ENCODE measurements around the gene NCKAP5.

Gene NCKAP5

GRCh38 chr2:133418671-133419070 is 149.6 kb downstream of the NCKAP5 start:
- H4K20me1 ChIP-seq (ENCODE audit: insufficient read depth, low read length), result no peaks in the 10 kb centered on the region
- no peaks in the 10 kb centered on the region for H3K79me2 ChIP-seq (ENCODE audit: insufficient read depth, low read length)
- no peak overlapping the region for H3K27ac ChIP-seq (ENCODE audit: low read length)
- H3K4me3 ChIP-seq (ENCODE audit: low read depth in 1 of 2, low read length in 2 of 2), result no peak overlapping the region
- H3K9me3 ChIP-seq (ENCODE audit: insufficient read depth, low read length, severe bottlenecking), result no peaks in the 10 kb centered on the region
- TF ChIP-seq EZH2 (IDR thresholded peaks at IDR 0.05; ENCODE audit: borderline replicate concordance, low read depth, low read length, severe bottlenecking), result no peak
- TF ChIP-seq, protein P1, sequence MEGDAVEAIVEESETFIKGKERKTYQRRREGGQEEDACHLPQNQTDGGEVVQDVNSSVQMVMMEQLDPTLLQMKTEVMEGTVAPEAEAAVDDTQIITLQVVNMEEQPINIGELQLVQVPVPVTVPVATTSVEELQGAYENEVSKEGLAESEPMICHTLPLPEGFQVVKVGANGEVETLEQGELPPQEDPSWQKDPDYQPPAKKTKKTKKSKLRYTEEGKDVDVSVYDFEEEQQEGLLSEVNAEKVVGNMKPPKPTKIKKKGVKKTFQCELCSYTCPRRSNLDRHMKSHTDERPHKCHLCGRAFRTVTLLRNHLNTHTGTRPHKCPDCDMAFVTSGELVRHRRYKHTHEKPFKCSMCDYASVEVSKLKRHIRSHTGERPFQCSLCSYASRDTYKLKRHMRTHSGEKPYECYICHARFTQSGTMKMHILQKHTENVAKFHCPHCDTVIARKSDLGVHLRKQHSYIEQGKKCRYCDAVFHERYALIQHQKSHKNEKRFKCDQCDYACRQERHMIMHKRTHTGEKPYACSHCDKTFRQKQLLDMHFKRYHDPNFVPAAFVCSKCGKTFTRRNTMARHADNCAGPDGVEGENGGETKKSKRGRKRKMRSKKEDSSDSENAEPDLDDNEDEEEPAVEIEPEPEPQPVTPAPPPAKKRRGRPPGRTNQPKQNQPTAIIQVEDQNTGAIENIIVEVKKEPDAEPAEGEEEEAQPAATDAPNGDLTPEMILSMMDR (IDR thresholded peaks at IDR 0.05; ENCODE audit: borderline replicate concordance, extremely low read depth, low read length, poor library complexity, severe bottlenecking), result no peak
- no peak overlapping the region for H2AFZ ChIP-seq (ENCODE audit: low read depth, low read length)
- DNase-seq (no peak), ATAC-seq (ENCODE audit: insufficient read depth, low read depth) (no peak)
- H3K27me3 ChIP-seq (ENCODE audit: insufficient read depth, low read length, poor library complexity), result no peaks in the 10 kb centered on the region
- no peak overlapping the region for H3K9ac ChIP-seq (ENCODE audit: low read depth, low read length)
- no peak overlapping the region for H3K4me2 ChIP-seq (ENCODE audit: insufficient read depth, low read length)
- H3K4me1 ChIP-seq (ENCODE audit: insufficient read depth, low read length), result no peaks in the 10 kb centered on the region
- no peaks in the 10 kb centered on the region for H3K36me3 ChIP-seq (ENCODE audit: insufficient read depth, low read length)

- no peak for TF ChIP-seq EZH2 (IDR thresholded peaks at IDR 0.05; ENCODE audit: borderline replicate concordance, low read depth, low read length, severe bottlenecking)
- TF ChIP-seq, protein P1 (IDR thresholded peaks at IDR 0.05; ENCODE audit: borderline replicate concordance, extremely low read depth, low read length, poor library complexity, severe bottlenecking), result no peak
- no peak for ATAC-seq (ENCODE audit: insufficient read depth, low read depth)
- no peak overlapping the region for H3K9ac ChIP-seq (ENCODE audit: low read depth, low read length)
Observed at GRCh38 chr2:133418021-133418420, 150.2 kb downstream of the NCKAP5 start.

GRCh38 chr2:133417415-133417814 is 150.8 kb downstream of the NCKAP5 start:
- no peaks in the 10 kb centered on the region for H3K9me3 ChIP-seq (ENCODE audit: insufficient read depth, low read length, severe bottlenecking)
- H4K20me1 ChIP-seq (ENCODE audit: insufficient read depth, low read length), result no peaks in the 10 kb centered on the region
- H3K36me3 ChIP-seq (ENCODE audit: insufficient read depth, low read length), result no peaks in the 10 kb centered on the region
- no peak overlapping the region for H3K9ac ChIP-seq (ENCODE audit: low read depth, low read length)
- H3K4me1 ChIP-seq (ENCODE audit: insufficient read depth, low read length), result no peaks in the 10 kb centered on the region
- H3K4me2 ChIP-seq (ENCODE audit: insufficient read depth, low read length), result no peak overlapping the region
- no peak for TF ChIP-seq EZH2 (IDR thresholded peaks at IDR 0.05; ENCODE audit: borderline replicate concordance, low read depth, low read length, severe bottlenecking)
- TF ChIP-seq, protein P1 (IDR thresholded peaks at IDR 0.05; ENCODE audit: borderline replicate concordance, extremely low read depth, low read length, poor library complexity, severe bottlenecking), result no peak
- H3K4me3 ChIP-seq (ENCODE audit: low read depth in 1 of 2, low read length in 2 of 2), result no peak overlapping the region
- no peak overlapping the region for H3K27ac ChIP-seq (ENCODE audit: low read length)
- no peak overlapping the region for H2AFZ ChIP-seq (ENCODE audit: low read depth, low read length)
- H3K27me3 ChIP-seq (ENCODE audit: insufficient read depth, low read length, poor library complexity), result peaks cover 3% of the 10 kb centered on the region
- DNase-seq, result no peak
- H3K79me2 ChIP-seq (ENCODE audit: insufficient read depth, low read length), result no peaks in the 10 kb centered on the region
- ATAC-seq (ENCODE audit: insufficient read depth, low read depth), result no peak

More at GRCh38 chr2:133418021-133418420, 150.2 kb downstream of the NCKAP5 start:
- H3K4me1 ChIP-seq (ENCODE audit: insufficient read depth, low read length), result no peaks in the 10 kb centered on the region
- DNase-seq, result no peak
- no peaks in the 10 kb centered on the region for H3K9me3 ChIP-seq (ENCODE audit: insufficient read depth, low read length, severe bottlenecking)
- no peak overlapping the region for H3K27ac ChIP-seq (ENCODE audit: low read length)
- H3K4me2 ChIP-seq (ENCODE audit: insufficient read depth, low read length), result no peak overlapping the region
- H3K36me3 ChIP-seq (ENCODE audit: insufficient read depth, low read length), result no peaks in the 10 kb centered on the region
- H3K27me3 ChIP-seq (ENCODE audit: insufficient read depth, low read length, poor library complexity), result peaks cover under 1% of the 10 kb centered on the region
- no peaks in the 10 kb centered on the region for H3K79me2 ChIP-seq (ENCODE audit: insufficient read depth, low read length)
- H2AFZ ChIP-seq (ENCODE audit: low read depth, low read length), result no peak overlapping the region
- no peak overlapping the region for H3K4me3 ChIP-seq (ENCODE audit: low read depth in 1 of 2, low read length in 2 of 2)
- H4K20me1 ChIP-seq (ENCODE audit: insufficient read depth, low read length), result no peaks in the 10 kb centered on the region

DNA sequence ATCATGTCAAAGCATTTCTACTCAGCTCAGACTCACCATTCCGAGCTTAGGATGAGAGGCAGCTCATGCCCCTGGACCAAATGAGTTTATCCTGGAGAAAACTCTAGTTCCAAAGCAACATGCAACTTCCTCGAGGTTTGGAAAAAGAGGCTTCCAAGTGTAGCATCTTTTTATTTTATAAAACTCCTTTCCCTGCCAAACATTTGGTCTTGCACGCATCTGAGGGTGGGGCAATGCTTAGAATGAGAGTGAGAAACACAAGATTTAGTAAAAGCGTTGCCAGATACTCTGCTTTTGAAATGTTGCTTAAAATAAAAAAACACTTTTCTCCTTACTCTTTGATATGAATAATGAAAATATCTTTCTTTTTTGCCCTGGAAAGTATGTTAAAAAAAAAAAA is 151.5 kb downstream of the NCKAP5 start:
- peaks cover 3% of the 10 kb centered on the region for H3K27me3 ChIP-seq (ENCODE audit: insufficient read depth, low read length, poor library complexity)
- H3K36me3 ChIP-seq (ENCODE audit: insufficient read depth, low read length), result no peaks in the 10 kb centered on the region
- ATAC-seq (ENCODE audit: insufficient read depth, low read depth) (no peak), DNase-seq (no peak)
- TF ChIP-seq EZH2 (IDR thresholded peaks at IDR 0.05; ENCODE audit: borderline replicate concordance, low read depth, low read length, severe bottlenecking), result no peak
- TF ChIP-seq, protein P1 (IDR thresholded peaks at IDR 0.05; ENCODE audit: borderline replicate concordance, extremely low read depth, low read length, poor library complexity, severe bottlenecking), result no peak
- no peak overlapping the region for H3K27ac ChIP-seq (ENCODE audit: low read length)
- H3K79me2 ChIP-seq (ENCODE audit: insufficient read depth, low read length), result no peaks in the 10 kb centered on the region
- no peaks in the 10 kb centered on the region for H3K9me3 ChIP-seq (ENCODE audit: insufficient read depth, low read length, severe bottlenecking)
- H3K4me2 ChIP-seq (ENCODE audit: insufficient read depth, low read length), result no peak overlapping the region
- no peaks in the 10 kb centered on the region for H4K20me1 ChIP-seq (ENCODE audit: insufficient read depth, low read length)
- no peak overlapping the region for H3K9ac ChIP-seq (ENCODE audit: low read depth, low read length)
- H3K4me1 ChIP-seq (ENCODE audit: insufficient read depth, low read length), result no peaks in the 10 kb centered on the region
- H2AFZ ChIP-seq (ENCODE audit: low read depth, low read length), result no peak overlapping the region
- no peak overlapping the region for H3K4me3 ChIP-seq (ENCODE audit: low read depth in 1 of 2, low read length in 2 of 2)

Measured in DND-41 (cell line).